Activated CD8-positive, alpha-beta memory T cell treated with anti-CD3 and anti-CD28 coated beads, Interleukin-2, amount 50 U/mL, for 1 hour (primary cell): Measurements from ENCODE around the gene GTF3C1.
A peak's percentile ranks its signal among the peaks of the same experiment; 100 is the strongest.

Experiments used
- DNase-seq: peaks from one replicate; pipeline ENCODE4 v3.0.0-alpha.2; 2020; ENCODE audit errors: extremely low read depth

Gene GTF3C1

GRCh38 chr16:27485126-27485525, 64.6 kb downstream of the GTF3C1 start:
- no peak for DNase-seq

GRCh38 chr16:27483624-27484023, 66.1 kb downstream of the GTF3C1 start:
- no peak for DNase-seq

- DNase-seq, result no peak
Measured at GRCh38 chr16:27483088-27483437, 66.7 kb downstream of the GTF3C1 start.

- DNase-seq, result no peak
Measured at GRCh38 chr16:27482397-27483087, 67.2 kb downstream of the GTF3C1 start.

GRCh38 chr16:27481282-27481934, 68.3 kb downstream of the GTF3C1 start:
- DNase-seq, result no peak

- DNase-seq, result no peak
Measured at GRCh38 chr16:27480761-27481160, 69.0 kb downstream of the GTF3C1 start.

- DNase-seq, result no peak
Measured at GRCh38 chr16:27476240-27476639, 73.5 kb downstream of the GTF3C1 start.

- no peak for DNase-seq
Measured at GRCh38 chr16:27475561-27475960, 74.2 kb downstream of the GTF3C1 start.

GRCh38 chr16:27474921-27475320, 74.8 kb downstream of the GTF3C1 start:
- no peak for DNase-seq

- DNase-seq, result no peak
Measured at GRCh38 chr16:27474041-27474440, 75.7 kb downstream of the GTF3C1 start.

GRCh38 chr16:27473101-27473900, 76.4 kb downstream of the GTF3C1 start:
- no peak for DNase-seq

GRCh38 chr16:27472091-27473020, 77.4 kb downstream of the GTF3C1 start:
- DNase-seq, result no peak

- DNase-seq, result no peak
Measured at GRCh38 chr16:27471661-27472060, 78.1 kb downstream of the GTF3C1 start.

GRCh38 chr16:27470567-27471431, 78.9 kb downstream of the GTF3C1 start:
- DNase-seq, result no peak

GRCh38 chr16:27468941-27469531, 80.7 kb downstream of the GTF3C1 start:
- no peak for DNase-seq

GRCh38 chr16:27465483-27465879, 84.2 kb downstream of the GTF3C1 start:
- no peak for DNase-seq

GRCh38 chr16:27464626-27465482, 84.9 kb downstream of the GTF3C1 start:
- no peak for DNase-seq

GRCh38 chr16:27463741-27464591, 85.7 kb downstream of the GTF3C1 start:
- DNase-seq, result peak; percentile 72
